HepG2 (cell line): Measurements from ENCODE around the gene SETD1A. TPM values are rescaled to one million over a fixed set of nuclear protein-coding genes. Genes with fewer than 3 reads are reported as not detected.
A peak's percentile ranks its signal among the peaks of the same experiment; 100 is the strongest.

Source experiments
- HES4 ChIP-seq: sonication (generic); formaldehyde crosslinking; IDR thresholded peaks from 2 replicates; pipeline ENCODE4 v1.9.0; 2021; ENCODE audit warnings: mild to moderate bottlenecking, missing genetic modification reagents, borderline replicate concordance
- HOXD1 ChIP-seq: sonication (generic); formaldehyde crosslinking; IDR thresholded peaks from 2 replicates; pipeline ENCODE4 v1.5.0; 2020; ENCODE audit warnings: missing genetic modification reagents
- ISX ChIP-seq: sonication (generic); formaldehyde crosslinking; conservative IDR thresholded peaks from 2 replicates; pipeline ENCODE4 v1.5.0; 2020; ENCODE audit warnings: missing genetic modification reagents
- KAT7 ChIP-seq: IDR thresholded peaks from 2 replicates; pipeline ENCODE4 v1.6.1; 2018; ENCODE audit warnings: borderline replicate concordance, missing compliant biosample characterization
- MIER3 ChIP-seq: IDR thresholded peaks from 2 replicates; pipeline ENCODE4 v1.6.1; 2016; ENCODE audit warnings: missing compliant biosample characterization, borderline replicate concordance
- MYC ChIP-seq: sonication (generic); formaldehyde crosslinking; IDR thresholded peaks from 2 replicates; pipeline ENCODE4 v1.9.0; 2021; ENCODE audit warnings: missing genetic modification reagents, borderline replicate concordance
- MYNN ChIP-seq: sonication (generic); formaldehyde crosslinking; IDR thresholded peaks from 2 replicates; pipeline ENCODE4 v1.4.0; 2020; ENCODE audit warnings: mild to moderate bottlenecking, low read depth, missing genetic modification reagents
- NR2F2 ChIP-seq: IDR thresholded peaks from 2 replicates; pipeline ENCODE4 v1.6.1; 2012; ENCODE audit warnings: low read depth, inconsistent platforms, borderline replicate concordance
- NRL ChIP-seq: sonication (generic); formaldehyde crosslinking; IDR thresholded peaks from 2 replicates; pipeline ENCODE4 v1.5.0; 2020; ENCODE audit warnings: missing genetic modification reagents, mild to moderate bottlenecking, moderate library complexity, borderline replicate concordance
- RBFOX2 ChIP-seq: fragments of 200-400 bp; formaldehyde crosslinking; IDR thresholded peaks from 2 replicates; pipeline ENCODE4 v1.6.1; 2017; ENCODE audit warnings: low read depth, mild to moderate bottlenecking, low read length
- TP53 ChIP-seq: sonication (generic); formaldehyde crosslinking; conservative IDR thresholded peaks from 2 replicates; pipeline ENCODE4 v1.4.0; 2020; ENCODE audit warnings: missing genetic modification reagents
- ZNF264 ChIP-seq: sonication (generic); formaldehyde crosslinking; IDR thresholded peaks from 2 replicates; pipeline ENCODE4 v1.4.0; 2020; ENCODE audit warnings: missing genetic modification reagents
- ZNF564 ChIP-seq: sonication (generic); formaldehyde crosslinking; IDR thresholded peaks from 2 replicates; pipeline ENCODE4 v1.8.1; 2023; ENCODE audit warnings: mild to moderate bottlenecking, missing genetic modification reagents
- ZNF567 ChIP-seq: sonication (generic); formaldehyde crosslinking; IDR thresholded peaks from 2 replicates; pipeline ENCODE4 v1.8.1; 2023; ENCODE audit warnings: mild to moderate bottlenecking, missing genetic modification reagents, borderline replicate concordance
- ZNF766 ChIP-seq: sonication (generic); formaldehyde crosslinking; IDR thresholded peaks from 2 replicates; pipeline ENCODE4 v1.5.0; 2020; ENCODE audit warnings: missing genetic modification reagents, borderline replicate concordance
- ZNF768 ChIP-seq: sonication (generic); formaldehyde crosslinking; IDR thresholded peaks from 2 replicates; pipeline ENCODE4 v1.4.0; 2020; ENCODE audit warnings: missing genetic modification reagents
- ZSCAN22 ChIP-seq: sonication (generic); formaldehyde crosslinking; IDR thresholded peaks from 2 replicates; pipeline ENCODE4 v1.4.0; 2020; ENCODE audit warnings: mild to moderate bottlenecking, missing genetic modification reagents
- polyA plus RNA-seq, 8 experiments: library from polyadenylated mRNA; depleted of rRNA in 3 of 8; stranded (reverse) in 7 of 8; unstranded in 1 of 8; fragments of >200 nt; fragmentation: Illumina TruSeq in 4 of 8; extraction: Trizol in 4 of 8; gene quantifications; 2 replicates each; pipeline versions ENCODE4 v1.2.1 to v1.2.3, GENCODE V29; 2011 to 2016; ENCODE audit warnings: low read depth in 4 of 8, missing spikeins in 1 of 8, mixed read lengths in 1 of 8; ENCODE audit not compliant: insufficient read depth in 1 of 8
- total RNA-seq, 5 experiments: library from RNA; depleted of rRNA; stranded (reverse); fragments of >200 nt; fragmentation: Illumina TruSeq; extraction: Trizol; gene quantifications; 2 replicates each; pipeline ENCODE4 v1.2.3, GENCODE V29; 2016; ENCODE audit warnings: low read depth in 1 of 5
- TF ChIP-seq, protein P1 (sequence below): sonication (generic); formaldehyde crosslinking; IDR thresholded peaks from 2 replicates; pipeline ENCODE4 v1.4.0; 2020; ENCODE audit warnings: missing genetic modification reagents, low read depth, mild to moderate bottlenecking, borderline replicate concordance
- TF ChIP-seq, protein P2 (sequence below): sonication (generic); formaldehyde crosslinking; IDR thresholded peaks from 2 replicates; pipeline ENCODE4 v1.4.0; 2020; ENCODE audit warnings: missing genetic modification reagents
- TF ChIP-seq, protein P3 (sequence below): sonication (generic); formaldehyde crosslinking; IDR thresholded peaks from 2 replicates; pipeline ENCODE4 v1.4.0; 2020; ENCODE audit warnings: missing genetic modification reagents

SETD1A gene
- total and polyA plus RNA-seq, 2 of the 13 experiments (the other 11 are each of a cell fraction or from before 2014, with no cell fraction given): 3.8 to 5.6 TPM

DNA sequence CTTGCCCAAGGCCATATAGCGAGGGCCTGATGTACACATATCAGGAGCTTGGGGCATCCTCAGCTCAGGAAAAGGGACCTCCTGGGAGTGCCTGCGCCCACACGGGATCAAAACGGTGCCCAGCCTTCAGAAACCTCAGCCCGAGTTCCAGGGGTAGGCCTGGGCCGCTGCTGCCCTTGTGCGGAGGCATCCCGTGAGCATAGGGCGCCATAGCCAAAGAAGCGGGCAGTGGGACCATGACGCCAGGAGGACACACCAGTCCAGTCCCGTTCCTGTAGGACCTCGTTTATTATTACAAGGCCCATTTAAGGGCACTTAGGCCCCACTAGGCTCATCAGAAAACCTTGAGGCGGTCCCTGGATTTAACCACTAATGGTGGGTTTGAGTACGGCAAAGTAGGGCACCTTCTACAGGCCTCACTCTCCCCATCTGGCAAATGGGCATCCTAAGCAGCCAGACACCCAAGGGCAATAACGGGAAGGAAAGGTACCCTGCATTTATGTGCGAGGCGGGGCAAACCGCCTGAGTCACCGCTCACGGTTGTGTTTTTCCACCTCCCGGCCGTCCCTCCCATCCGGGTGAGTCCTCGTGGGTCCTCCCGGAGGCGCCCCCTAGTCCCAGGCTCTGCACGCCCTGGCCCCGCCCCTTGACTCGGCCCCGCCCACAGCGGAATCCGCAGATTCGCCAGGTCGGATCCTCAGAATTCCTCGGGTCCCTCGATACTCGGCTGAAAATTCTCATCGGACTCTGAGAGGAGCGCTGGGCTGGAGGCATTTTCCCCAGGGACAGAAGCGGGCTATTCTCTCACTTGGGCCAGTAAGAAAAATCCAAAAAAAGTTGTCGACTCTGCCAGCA is 726 bp upstream of the SETD1A start (continued):
- TF ChIP-seq MIER3 (CRISPR knock-in tag) (peak; percentile 45; the same call in 1 of the 2 replicates), ZNF264 (CRISPR knock-in tag) (peak; percentile 56; the same call in 1 of the 2 replicates), TP53 (CRISPR knock-in tag) (peak; percentile 66; the same call in 1 of the 2 replicates), RBFOX2 (no peak), HES4 (CRISPR knock-in tag) (0 out of 2 replicates have a peak, but pooled peaks have one; percentile 40), ZNF768 (CRISPR knock-in tag) (no peak), ZNF567 (peak; percentile 26; the same call in 1 of the 2 replicates), MYNN (CRISPR knock-in tag) (0 out of 2 replicates have a peak, but pooled peaks have one; percentile 45), HOXD1 (peak; percentile 41; the same call in 1 of the 2 replicates), ZNF766 (CRISPR knock-in tag) (0 out of 2 replicates have a peak, but pooled peaks have one; percentile 77), KAT7 (CRISPR knock-in tag) (peak; percentile 66), NRL (CRISPR knock-in tag) (peak; percentile 7), ZSCAN22 (CRISPR knock-in tag) (no peak), NR2F2 (0 out of 2 replicates have a peak, but pooled peaks have one; percentile 58), ZNF564 (0 out of 2 replicates have a peak, but pooled peaks have one; percentile 21), MYC (CRISPR knock-in tag) (peak; percentile 86), ISX (CRISPR knock-in tag) (no peak)
- TF ChIP-seq, protein P1, sequence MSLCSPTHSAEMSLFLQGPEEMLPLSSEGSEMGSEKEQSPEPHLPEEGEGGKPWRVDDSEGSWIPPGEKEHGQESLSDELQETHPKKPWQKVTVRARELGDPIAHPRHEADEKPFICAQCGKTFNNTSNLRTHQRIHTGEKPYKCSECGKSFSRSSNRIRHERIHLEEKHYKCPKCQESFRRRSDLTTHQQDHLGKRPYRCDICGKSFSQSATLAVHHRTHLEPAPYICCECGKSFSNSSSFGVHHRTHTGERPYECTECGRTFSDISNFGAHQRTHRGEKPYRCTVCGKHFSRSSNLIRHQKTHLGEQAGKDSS (CRISPR knock-in tag): no peak
- TF ChIP-seq, protein P2, sequence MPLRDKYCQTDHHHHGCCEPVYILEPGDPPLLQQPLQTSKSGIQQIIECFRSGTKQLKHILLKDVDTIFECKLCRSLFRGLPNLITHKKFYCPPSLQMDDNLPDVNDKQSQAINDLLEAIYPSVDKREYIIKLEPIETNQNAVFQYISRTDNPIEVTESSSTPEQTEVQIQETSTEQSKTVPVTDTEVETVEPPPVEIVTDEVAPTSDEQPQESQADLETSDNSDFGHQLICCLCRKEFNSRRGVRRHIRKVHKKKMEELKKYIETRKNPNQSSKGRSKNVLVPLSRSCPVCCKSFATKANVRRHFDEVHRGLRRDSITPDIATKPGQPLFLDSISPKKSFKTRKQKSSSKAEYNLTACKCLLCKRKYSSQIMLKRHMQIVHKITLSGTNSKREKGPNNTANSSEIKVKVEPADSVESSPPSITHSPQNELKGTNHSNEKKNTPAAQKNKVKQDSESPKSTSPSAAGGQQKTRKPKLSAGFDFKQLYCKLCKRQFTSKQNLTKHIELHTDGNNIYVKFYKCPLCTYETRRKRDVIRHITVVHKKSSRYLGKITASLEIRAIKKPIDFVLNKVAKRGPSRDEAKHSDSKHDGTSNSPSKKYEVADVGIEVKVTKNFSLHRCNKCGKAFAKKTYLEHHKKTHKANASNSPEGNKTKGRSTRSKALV (CRISPR knock-in tag): peak; percentile 83
- TF ChIP-seq, protein P3, sequence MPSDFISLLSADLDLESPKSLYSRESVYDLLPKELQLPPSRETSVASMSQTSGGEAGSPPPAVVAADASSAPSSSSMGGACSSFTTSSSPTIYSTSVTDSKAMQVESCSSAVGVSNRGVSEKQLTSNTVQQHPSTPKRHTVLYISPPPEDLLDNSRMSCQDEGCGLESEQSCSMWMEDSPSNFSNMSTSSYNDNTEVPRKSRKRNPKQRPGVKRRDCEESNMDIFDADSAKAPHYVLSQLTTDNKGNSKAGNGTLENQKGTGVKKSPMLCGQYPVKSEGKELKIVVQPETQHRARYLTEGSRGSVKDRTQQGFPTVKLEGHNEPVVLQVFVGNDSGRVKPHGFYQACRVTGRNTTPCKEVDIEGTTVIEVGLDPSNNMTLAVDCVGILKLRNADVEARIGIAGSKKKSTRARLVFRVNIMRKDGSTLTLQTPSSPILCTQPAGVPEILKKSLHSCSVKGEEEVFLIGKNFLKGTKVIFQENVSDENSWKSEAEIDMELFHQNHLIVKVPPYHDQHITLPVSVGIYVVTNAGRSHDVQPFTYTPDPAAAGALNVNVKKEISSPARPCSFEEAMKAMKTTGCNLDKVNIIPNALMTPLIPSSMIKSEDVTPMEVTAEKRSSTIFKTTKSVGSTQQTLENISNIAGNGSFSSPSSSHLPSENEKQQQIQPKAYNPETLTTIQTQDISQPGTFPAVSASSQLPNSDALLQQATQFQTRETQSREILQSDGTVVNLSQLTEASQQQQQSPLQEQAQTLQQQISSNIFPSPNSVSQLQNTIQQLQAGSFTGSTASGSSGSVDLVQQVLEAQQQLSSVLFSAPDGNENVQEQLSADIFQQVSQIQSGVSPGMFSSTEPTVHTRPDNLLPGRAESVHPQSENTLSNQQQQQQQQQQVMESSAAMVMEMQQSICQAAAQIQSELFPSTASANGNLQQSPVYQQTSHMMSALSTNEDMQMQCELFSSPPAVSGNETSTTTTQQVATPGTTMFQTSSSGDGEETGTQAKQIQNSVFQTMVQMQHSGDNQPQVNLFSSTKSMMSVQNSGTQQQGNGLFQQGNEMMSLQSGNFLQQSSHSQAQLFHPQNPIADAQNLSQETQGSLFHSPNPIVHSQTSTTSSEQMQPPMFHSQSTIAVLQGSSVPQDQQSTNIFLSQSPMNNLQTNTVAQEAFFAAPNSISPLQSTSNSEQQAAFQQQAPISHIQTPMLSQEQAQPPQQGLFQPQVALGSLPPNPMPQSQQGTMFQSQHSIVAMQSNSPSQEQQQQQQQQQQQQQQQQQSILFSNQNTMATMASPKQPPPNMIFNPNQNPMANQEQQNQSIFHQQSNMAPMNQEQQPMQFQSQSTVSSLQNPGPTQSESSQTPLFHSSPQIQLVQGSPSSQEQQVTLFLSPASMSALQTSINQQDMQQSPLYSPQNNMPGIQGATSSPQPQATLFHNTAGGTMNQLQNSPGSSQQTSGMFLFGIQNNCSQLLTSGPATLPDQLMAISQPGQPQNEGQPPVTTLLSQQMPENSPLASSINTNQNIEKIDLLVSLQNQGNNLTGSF (CRISPR knock-in tag): peak; percentile 85
